HTERT RPE-1 (cell line): ENCODE measurements around the gene GALNT9.
"Not testable (repeated sequence)": the region's sequence is repeated elsewhere in the genome, so short reads cannot be mapped to it uniquely, and the experiment has no call there.

Experiments used
- in situ Hi-C: fragments of 300-500 bp; cut with MboI; formaldehyde crosslinking; loops from 4 replicates; pipeline ENCODE4 v1.14.3; 2020; ENCODE audit warnings: low sequenced_read_pairs

GALNT9 gene

DNA sequence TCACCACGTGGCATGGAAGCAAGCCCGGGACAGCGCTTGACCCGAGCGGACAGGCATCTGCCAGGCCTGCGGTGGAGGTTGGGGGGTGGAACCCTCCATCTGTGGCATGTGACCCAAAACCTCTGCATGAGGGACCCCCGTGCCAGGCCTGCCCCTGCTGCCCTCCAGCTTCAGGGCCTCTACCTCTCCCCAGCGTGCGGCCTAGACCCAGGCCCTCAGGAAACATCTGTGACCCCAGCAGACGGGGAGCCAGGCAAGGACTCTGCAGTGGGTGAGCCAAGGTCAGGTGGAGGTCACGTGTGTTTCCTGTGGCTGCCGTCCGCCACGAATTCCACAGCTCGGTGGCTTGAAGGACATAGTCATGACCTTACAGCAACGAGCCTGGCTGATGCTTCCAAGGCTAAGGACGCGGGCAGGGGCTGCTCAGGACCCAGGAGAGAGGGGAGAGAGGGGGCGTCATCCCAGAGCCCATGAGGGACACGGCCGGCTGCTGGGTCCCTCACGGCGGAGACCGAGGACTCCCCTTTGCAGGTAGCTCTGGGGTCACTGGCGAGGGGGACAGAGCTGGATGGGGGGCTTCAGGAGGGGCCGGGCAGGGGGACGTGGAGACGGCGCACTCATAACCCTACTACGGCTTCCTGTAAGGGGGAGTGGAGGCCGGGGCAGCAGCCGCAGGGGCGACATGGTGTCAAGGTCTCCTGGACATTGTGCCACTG lies 91.5 kb downstream of the GALNT9 start:
- in situ Hi-C loops = no loop called here

- in situ Hi-C loops = no loop called here
Observed at GRCh38 chr12:132236930-132237771, 92.2 kb downstream of the GALNT9 start.

- in situ Hi-C loops = no loop called here
Observed at GRCh38 chr12:132236129-132236929, 93.1 kb downstream of the GALNT9 start.

DNA sequence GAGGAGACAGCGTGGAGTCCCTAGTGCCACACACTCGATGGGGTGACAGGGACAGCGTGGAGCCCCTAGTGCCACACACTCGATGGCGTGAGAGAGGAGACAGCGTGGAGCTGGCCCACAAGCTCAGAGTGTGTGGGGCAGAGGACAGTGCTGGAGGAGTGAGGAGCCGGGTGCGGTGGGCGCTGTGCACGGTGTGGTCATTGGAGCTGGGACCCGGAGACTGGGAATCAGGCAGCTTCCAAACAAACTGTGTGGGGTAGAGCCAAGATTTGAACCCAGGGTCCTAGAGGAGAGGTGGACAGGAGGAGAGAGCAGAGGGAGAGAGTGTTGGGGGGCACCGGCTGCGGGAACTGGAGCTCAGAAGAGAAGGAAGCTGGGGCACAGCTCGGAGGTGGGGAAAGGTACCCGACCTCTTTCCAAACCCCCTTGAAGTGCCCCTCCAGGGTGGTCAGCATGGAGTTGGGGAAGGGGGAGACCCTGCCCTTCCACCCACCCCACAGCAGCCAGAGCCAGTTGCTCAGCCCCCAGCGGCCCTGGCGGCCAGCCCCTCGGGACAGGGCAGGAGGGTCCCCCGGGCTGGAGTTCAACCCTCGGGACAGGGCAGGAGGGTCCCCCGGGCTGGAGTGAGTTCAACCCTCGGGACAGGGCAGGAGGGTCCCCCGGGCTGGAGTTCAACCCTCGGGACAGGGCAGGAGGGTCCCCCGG lies 94.1 kb downstream of the GALNT9 start:
- in situ Hi-C loops = no loop called here

DNA sequence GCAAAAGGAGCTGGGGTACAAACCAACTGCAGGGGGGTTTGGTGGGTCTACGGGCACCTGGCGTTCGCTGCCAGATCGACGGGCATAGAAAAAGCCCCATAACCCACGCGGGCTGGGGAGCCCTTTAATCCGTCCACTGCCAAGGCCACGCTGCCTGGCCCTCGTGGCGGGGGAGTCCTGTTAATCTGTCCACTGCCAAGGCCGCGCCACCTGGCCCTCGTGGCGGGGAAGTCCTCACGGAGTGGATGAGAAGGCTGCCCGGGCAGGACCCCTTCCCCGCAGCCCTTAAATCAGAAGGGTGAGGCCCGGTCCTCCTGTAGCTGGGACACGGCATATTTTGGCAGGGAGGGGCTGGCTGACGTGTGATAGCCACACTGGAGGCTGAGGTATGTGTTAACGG lies 99.0 kb downstream of the GALNT9 start:
- in situ Hi-C loops = no loop called here

DNA sequence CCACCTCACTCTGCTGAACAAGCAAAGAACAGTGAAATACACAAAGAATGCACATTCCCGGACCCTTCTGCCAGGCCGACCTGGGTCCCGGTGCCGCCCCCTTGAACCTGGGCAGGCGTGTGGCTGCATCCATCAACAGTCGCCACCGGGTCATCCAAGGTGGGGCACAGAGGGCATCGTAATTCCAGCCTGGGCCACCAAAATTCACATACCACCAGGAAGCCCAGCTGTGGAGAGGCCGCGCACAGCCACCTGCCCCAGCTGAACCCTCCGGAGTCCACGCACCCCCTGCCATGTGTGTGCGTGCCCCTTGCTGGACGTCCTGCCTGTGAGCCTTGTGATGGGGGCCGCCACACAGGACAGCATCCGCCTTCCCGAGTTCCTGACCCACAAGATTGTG lies 99.5 kb downstream of the GALNT9 start:
- in situ Hi-C loops = no loop called here

GRCh38 chr12:132229193-132229760 lies 100.1 kb downstream of the GALNT9 start:
- in situ Hi-C loops = no loop called here

DNA sequence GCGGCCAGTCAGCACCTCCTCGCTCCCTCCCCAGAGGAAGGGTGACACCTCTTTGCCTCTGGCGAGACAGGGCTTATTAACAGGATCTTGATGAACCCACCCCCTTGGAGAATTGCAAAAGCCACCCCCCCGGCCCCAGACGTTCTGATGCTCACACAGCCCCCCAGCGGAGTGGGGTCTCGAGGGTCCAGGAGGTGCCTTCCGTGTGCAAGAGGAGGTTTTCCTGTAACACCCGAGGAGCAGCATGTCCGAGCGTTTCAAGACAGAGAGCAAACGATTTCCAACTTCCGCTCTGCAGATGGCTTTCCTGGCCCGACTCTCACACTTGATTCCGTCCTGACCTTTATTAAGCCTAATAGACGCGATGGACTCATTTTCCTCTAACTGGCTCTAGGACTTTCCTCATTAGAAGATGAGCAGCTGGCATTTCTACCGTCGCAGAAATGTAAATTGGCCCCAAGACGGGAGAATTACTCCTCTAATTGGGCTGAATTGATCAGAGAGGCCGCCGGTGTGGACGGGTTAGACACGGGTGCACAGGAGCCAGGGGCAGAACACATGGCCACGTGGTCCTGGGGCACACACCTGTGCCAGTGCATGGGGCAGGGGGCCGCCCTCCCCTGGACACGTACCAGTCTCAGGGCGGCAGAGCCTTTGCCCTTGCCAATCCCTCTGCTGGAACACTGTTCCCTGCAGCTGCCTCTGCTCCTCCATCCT lies 100.8 kb downstream of the GALNT9 start:
- in situ Hi-C loops = no loop called here

- in situ Hi-C loops = no loop called here
Observed at GRCh38 chr12:132227782-132228475, 101.5 kb downstream of the GALNT9 start.

DNA sequence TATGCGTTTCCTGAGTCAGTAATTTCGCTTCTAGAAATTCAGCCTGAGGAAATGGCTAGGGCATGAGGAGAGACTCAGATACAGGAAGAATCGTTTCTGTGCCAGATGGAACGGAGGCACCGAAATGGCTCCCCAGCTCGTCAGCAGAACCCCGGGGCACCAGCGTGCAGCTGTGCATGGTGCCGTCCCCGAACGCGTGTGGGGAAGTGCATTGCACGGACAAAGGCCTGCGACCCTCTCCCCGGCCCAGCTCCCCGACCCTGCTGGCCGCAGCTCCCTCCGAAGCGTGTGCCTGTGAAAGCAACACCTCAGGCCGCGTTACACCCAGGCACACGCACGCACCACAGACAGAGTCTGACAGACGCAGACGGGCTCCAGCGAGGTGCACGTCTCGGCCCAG lies 102.3 kb downstream of the GALNT9 start:
- in situ Hi-C loops = no loop called here

GRCh38 chr12:132226604-132227003 lies 102.8 kb downstream of the GALNT9 start:
- in situ Hi-C loops = no loop called here

- in situ Hi-C loops = no loop called here
Observed at GRCh38 chr12:132225214-132225613, 104.2 kb downstream of the GALNT9 start.

DNA sequence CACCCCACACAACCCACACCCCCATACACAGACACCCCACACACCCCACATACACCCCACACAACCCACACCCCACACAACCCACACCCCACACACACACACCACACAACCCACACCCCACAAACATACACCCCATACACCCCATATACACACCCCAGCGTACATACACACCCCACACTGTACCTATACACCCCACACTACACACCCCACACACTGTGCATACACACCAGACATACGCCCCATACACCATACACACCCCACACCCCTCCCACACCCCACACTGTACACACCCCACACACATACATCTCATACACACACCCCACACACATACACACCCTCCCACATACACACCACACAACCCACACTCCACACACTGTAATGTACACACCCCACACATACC lies 104.9 kb downstream of the GALNT9 start:
- in situ Hi-C loops = no loop called here

GRCh38 chr12:132222808-132223173 lies 106.6 kb downstream of the GALNT9 start:
- in situ Hi-C loops = no loop called here

DNA sequence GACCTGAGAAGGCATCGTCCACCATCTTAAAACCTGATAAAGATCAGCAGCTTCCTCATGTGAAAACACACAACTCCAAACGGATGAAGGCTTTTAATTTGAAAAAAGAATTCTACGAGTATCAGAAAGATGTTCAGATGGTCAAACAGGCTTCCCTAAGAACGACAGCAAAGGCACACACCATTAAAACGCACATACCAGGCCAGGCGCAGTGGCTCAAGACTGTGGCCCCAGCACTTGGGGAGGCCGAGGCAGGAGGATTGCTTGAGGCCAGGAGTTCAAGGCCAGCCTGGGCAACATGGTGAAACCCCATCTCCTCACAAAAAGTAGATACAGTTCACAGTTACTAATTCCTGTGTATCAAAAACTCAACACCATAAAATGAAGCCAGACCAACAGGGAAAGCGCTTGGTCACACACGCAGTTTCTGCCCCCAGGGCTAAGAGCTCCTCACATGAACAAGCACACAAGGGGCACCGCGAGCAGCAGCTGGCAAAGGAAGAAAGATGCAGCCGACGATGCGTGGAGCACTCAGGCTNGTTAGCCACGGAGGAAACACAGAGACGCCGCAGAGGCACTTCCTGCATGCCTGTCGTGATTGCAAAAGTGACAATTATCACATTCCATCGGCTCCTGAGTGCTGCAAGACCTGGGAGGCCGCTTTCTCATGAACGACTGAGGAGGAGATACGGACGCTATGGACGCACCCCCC lies 107.1 kb downstream of the GALNT9 start:
- in situ Hi-C loops = no loop called here

DNA sequence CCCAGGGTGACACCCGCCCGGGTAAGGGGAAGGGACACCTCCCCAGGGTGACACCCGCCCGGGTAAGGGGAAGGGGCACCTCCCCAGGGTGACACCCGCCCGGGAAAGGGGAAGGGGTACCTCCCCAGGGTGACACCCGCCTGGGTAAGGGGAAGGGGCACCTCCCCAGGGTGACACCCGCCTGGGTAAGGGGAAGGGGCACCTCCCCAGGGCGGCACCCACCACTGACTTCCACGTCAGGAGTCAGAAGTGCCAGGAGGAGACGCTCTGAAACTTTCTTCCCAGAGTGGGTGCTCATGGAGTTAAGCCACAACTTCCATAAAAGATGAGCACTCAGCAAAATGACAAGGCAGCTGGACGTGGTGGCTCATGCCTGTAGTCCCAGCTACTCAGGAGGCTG lies 109.6 kb downstream of the GALNT9 start:
- in situ Hi-C loops = not testable (repeated sequence)

- in situ Hi-C loops = no loop called here
Observed at GRCh38 chr12:132219323-132219722, 110.1 kb downstream of the GALNT9 start.

- in situ Hi-C loops = no loop called here
Observed at GRCh38 chr12:132218915-132219314, 110.5 kb downstream of the GALNT9 start.

- in situ Hi-C loops = no loop called here
Observed at GRCh38 chr12:132218527-132218875, 110.9 kb downstream of the GALNT9 start.
